HG03520 (cell line): ENCODE measurements around the gene RIPOR3.
"Not testable (repeated sequence)": the region's sequence is repeated elsewhere in the genome, so short reads cannot be mapped to it uniquely, and the experiment has no call there.

Experiments
- ATAC-seq: cut with Tn5 transposase; IDR thresholded peaks from one replicate; pipeline ENCODE4 v1.9.1; 2021; ENCODE audit warnings: mild to moderate bottlenecking, moderate library complexity; ENCODE audit not compliant: unreplicated experiment

The RIPOR3 gene

GRCh38 chr20:50611128-50611810 lies 80.1 kb downstream of the RIPOR3 start:
- ATAC-seq: no peak

DNA sequence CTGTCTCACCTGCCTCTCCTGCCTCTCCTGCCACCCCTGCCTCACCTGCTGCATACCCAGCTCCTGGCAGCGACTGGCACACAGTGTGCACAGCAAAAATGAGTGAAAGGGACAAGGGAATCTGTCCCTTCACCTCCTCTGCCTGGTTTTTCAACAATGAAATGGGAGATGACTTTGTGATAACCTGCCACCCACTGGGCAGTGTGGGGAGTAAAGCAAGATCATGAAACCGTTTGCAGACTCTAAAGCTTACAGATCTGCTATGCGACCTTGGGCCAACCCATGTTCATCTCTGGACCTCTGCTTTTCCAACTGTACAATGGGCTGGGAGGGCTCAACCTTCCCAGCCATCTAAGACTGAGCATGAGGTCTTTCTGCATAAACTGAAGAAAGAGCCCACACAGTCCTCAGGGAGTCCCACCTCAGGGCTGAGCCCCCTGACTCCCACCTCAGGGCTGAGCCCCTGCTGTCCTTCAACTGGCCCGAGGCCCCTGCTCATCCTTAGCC lies 81.1 kb downstream of the RIPOR3 start:
- ATAC-seq: no peak

DNA sequence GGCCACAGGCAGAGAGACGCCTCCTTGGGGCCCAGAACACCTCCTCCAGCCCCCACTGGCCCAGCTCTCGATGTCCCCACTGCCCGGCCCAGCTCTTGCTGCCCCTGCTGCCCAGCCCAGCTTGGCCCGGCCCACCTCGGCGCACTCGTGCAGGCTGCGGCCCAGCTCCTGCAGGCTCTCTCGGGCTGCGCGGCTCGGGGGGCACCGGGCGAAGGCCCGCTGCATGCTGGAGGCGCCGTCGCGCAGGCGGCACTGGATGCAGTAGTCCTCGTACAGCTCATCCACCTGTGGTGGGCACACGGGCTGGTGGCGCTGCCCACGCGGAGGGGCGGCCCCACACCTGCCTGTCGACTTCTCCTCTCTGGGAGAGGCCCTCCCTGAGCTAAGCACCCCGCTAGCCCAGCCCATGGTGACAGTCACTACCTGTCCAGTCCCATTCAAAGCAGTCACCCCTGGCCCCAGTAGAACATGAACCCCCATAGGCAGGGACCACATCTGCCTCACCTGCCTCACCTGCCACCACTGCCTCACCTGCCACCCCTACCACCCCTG lies 81.8 kb downstream of the RIPOR3 start:
- no peak for ATAC-seq

DNA sequence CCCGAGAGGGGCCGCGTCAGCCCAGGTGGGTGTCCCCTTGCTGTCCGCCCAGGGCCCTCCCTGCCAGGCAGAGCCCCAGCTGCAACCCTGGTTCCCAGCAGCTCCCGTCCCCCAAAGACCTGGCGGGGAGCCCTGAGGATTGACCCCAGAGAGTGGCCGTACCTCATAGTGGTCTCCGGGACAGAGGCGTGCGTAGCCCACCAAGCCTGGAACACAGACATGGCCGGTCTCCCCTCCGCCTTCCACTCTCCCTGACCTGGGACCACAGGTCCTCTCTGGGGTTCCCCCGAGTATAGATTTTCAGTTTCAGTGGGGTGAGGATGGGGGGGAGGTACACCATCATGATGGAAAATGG lies 82.6 kb downstream of the RIPOR3 start:
- ATAC-seq: no peak

- no peak for ATAC-seq
Measured at GRCh38 chr20:50607850-50608749, 83.2 kb downstream of the RIPOR3 start.

DNA sequence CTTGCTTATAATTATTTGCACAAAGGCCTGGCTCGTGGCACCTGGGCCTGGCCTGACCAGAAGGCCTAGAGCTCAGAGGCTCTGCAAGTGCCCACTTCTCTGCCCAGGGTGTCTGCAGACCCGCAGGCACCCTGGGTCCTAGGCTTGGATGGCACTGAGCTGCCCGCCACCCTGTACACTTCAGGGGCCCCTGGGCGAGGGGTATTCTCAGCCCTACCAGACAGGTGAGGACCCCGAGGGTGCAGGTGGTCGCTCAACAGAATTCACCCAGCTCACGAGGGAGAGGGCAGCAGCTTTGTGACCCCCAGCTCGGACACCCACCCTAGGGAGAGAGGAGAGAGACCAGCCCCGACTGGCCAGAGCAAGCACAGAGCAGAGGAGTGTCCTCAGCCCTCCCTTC lies 83.9 kb downstream of the RIPOR3 start:
- ATAC-seq: no peak

DNA sequence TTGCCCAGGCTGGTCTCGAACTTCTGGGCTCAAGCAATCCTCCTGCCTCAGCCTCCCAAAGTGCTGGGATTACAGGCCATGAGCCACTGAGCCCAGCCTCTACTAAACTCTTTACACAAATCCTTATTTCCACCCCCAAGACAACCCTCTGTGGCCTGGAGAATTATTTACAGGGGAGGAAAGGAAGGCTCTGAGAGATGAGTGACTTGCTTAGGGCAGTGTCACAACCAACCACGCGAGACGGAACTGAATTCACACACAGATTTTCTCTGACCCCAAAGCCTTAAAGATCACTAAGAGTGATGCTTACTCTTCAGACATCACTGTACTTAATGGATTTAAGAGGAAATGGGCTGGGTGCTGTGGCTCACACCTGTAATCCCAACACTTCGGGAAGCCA lies 86.2 kb downstream of the RIPOR3 start:
- ATAC-seq: no peak

DNA sequence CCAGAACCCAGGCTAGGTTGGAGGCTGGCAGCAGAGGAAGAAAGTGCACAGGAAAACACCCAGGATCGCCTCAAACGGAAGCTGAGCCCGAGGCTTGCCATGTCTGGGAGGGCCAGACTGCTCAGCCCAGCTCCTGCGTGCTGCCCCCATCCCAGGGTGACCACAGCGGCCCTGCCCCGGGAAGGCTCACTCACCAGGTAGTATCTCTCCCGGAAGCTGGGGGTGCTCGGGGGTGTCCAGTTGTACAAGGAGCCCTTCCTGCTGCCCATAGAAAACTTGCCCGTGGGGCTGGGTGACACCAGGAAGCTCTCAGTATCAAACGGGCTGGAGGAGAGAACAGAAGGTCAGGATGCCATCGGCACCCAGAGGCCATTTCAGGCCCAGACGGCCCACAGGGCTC lies 86.9 kb downstream of the RIPOR3 start:
- ATAC-seq: no peak

- ATAC-seq: no peak
Measured at GRCh38 chr20:50602432-50603088, 88.8 kb downstream of the RIPOR3 start.

DNA sequence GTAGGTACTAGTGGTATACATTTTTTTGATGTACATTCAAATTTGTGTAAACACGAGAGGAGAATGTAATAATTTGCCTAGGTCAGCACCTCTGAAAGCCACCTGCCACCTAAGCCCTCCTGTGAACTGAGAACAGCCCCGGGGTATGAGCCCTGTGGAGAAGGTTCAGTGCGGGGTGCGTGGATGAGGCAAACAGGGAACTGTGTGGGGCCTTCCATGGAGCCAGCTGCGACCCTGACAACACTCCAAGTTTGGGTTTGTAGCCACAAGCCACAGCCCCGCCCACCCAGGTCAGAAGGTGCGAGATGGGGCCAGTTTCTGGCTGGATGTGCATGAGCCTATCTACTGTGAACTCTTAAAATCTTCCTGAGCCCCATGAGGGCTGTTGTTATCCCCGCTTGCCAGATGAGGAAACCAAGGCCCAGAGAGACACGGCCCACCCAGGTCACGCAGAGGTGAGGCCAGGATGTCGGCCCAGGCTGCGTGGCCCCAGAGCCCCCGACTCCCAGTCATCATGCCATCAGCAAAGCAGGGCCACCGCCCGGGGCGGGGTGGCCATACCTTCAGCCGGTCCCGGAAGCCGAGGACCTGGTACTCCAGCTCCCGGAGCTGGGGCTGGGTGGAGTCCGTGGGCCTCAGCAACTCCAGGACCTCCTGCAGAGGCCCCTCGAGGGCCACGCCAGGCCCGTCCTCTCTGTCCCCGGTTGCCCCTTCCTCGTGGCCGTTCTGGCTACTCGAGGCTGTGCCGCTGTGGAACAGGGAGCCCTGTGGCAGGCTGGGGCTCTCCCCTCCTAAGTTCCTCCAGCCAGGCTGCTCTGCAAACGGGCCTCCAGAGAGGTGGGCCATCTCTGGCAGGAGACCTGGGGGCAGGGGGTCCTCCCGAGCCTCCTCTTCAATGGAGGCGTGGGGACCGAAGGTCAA lies 89.6 kb downstream of the RIPOR3 start:
- no peak for ATAC-seq

- no peak for ATAC-seq
Measured at GRCh38 chr20:50600281-50600895, 91.0 kb downstream of the RIPOR3 start.

GRCh38 chr20:50598768-50599167 lies 92.6 kb downstream of the RIPOR3 start:
- ATAC-seq: not testable (repeated sequence)

DNA sequence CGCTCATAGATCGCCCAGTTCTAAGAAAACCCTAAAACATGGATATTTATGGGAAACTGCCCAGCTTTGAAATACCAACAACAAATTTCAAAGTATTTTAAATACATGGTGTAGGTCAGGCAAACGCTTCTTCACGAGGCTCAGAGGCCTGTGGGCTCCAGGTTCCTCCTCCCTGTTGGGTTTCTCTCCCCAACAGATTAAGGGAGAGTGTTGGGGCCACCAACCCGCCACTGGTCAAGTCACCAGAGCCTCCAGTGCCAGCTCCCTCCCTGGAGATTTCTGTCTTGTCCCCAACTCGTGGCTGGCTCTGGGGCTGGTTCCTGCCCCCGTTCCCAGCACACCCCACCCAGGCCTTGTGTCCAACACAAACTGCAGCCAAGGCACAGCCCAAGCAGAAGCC lies 93.3 kb downstream of the RIPOR3 start:
- ATAC-seq: no peak

GRCh38 chr20:50597406-50597969 lies 93.9 kb downstream of the RIPOR3 start:
- ATAC-seq: no peak

DNA sequence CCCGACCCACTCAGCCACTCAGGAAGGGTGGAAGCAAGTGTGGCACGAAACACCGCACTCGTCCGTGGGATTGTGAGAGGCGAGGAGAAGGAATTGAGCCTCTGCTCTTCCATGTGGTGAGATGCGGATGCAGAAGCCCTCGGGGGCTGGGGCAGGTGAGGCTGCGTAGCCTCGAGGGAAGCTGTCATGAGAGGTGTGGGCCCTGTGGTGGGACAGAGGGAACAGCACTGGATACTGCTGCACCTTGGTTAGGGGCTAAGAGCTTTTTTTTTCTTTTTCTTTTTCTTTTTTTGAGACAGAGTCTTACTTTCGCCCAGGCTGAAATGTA lies 94.7 kb downstream of the RIPOR3 start:
- no peak for ATAC-seq

DNA sequence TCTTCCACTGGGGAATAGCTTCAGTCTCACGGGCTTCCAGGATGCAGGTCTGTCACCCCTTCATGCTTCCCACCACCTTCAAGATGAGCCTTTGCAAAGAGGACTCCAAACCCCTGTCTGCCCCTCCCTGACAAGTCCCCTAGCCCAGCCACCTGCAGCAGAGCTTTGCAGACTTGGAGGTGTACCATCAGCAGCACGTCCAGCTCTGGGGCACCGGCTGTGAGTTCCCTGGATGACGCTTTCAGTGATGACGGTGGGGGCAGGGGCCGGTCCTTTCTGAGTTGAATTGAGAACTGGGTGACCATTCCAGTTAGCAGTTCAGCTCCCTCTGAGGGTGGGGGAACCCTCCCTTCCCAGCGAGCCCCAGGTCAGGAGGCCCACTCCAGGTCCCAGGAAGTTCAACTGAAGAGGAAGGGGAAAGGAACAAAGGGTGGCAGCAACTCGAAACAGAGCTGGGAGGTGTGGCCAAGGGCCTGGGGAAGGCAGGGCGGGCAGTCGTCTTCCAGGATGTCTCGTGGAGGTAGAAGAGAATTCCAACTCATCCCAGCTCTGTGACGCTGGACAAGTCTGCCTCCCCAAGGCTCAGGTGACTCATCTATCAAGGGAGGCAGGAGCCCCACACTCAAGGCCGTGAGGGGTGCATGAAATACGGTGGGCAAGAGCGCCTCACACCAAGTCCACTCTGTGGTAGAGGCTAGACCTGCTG lies 95.2 kb downstream of the RIPOR3 start:
- no peak for ATAC-seq

- ATAC-seq: no peak
Measured at GRCh38 chr20:50595433-50595895, 95.9 kb downstream of the RIPOR3 start.

GRCh38 chr20:50594591-50595432 lies 96.5 kb downstream of the RIPOR3 start:
- ATAC-seq: no peak
